HEK293T (cell line): ENCODE results near the gene PI4KA.

Source experiments
- ARNT ChIP-seq: fragments of 450-650 bp; IDR thresholded peaks from 2 replicates; pipeline ENCODE4 v1.6.1; 2017; ENCODE audit warnings: mild to moderate bottlenecking
- BHLHE40 ChIP-seq: fragments of 450-650 bp; IDR thresholded peaks from 2 replicates; pipeline ENCODE4 v1.6.1; 2016; ENCODE audit warnings: mild to moderate bottlenecking, moderate library complexity, borderline replicate concordance
- CTBP1 ChIP-seq: fragments of 450-650 bp; IDR thresholded peaks from 2 replicates; pipeline ENCODE4 v1.6.1; 2016; ENCODE audit warnings: borderline replicate concordance
- ELF4 ChIP-seq: fragments of 450-650 bp; IDR thresholded peaks from 2 replicates; pipeline ENCODE4 v1.6.1; 2017; ENCODE audit warnings: antibody characterized with exemption
- FOXA1 ChIP-seq: fragments of 450-650 bp; IDR thresholded peaks from 2 replicates; pipeline ENCODE4 v1.6.1; 2016; ENCODE audit warnings: mild to moderate bottlenecking
- FOXM1 ChIP-seq: fragments of 450-650 bp; IDR thresholded peaks from 2 replicates; pipeline ENCODE4 v1.6.1; 2017; ENCODE audit warnings: mild to moderate bottlenecking, borderline replicate concordance
- HDGF ChIP-seq: fragments of 450-650 bp; IDR thresholded peaks from 2 replicates; pipeline ENCODE4 v1.6.1; 2017; ENCODE audit warnings: antibody characterized with exemption, borderline replicate concordance
- LEF1 ChIP-seq: fragments of 450-650 bp; IDR thresholded peaks from 2 replicates; pipeline ENCODE4 v1.6.1; 2017; ENCODE audit warnings: mild to moderate bottlenecking, borderline replicate concordance
- NFRKB ChIP-seq: fragments of 450-650 bp; IDR thresholded peaks from 2 replicates; pipeline ENCODE4 v1.6.1; 2016; ENCODE audit warnings: mild to moderate bottlenecking, moderate library complexity
- PKNOX1 ChIP-seq: fragments of 450-650 bp; IDR thresholded peaks from 2 replicates; pipeline ENCODE4 v1.6.1; 2016
- SP1 ChIP-seq: fragments of 450-650 bp; IDR thresholded peaks from 2 replicates; pipeline ENCODE4 v1.6.1; 2017
- SUZ12 ChIP-seq: fragments of 450-650 bp; IDR thresholded peaks from 2 replicates; pipeline ENCODE4 v1.6.1; 2016; ENCODE audit warnings: mild to moderate bottlenecking
- TARDBP ChIP-seq: fragments of 450-650 bp; IDR thresholded peaks from 2 replicates; pipeline ENCODE4 v1.6.1; 2016

- no peak for TF ChIP-seq BHLHE40
- TF ChIP-seq SP1, result no peak
- TF ChIP-seq CTBP1, result no peak
- TF ChIP-seq PKNOX1, result no peak
- TF ChIP-seq NFRKB, result no peak
- TF ChIP-seq LEF1, result no peak
- TF ChIP-seq FOXM1, result no peak
- no peak for TF ChIP-seq TARDBP
- no peak for TF ChIP-seq ELF4
- no peak for TF ChIP-seq SUZ12
- TF ChIP-seq HDGF, result no peak
- no peak for TF ChIP-seq FOXA1
- no peak for TF ChIP-seq ARNT
Measured at GRCh38 chr22:20884454-20884853, 25.8 kb upstream of the PI4KA start.
